HG03558 (cell line): ENCODE data around the gene POC1B.

Source experiments
- ATAC-seq: cut with Tn5 transposase; IDR thresholded peaks from one replicate; pipeline ENCODE4 v1.9.1; 2021; ENCODE audit warnings: moderate number of reproducible peaks; ENCODE audit not compliant: unreplicated experiment; ENCODE audit errors: extremely low read depth

POC1B gene

DNA sequence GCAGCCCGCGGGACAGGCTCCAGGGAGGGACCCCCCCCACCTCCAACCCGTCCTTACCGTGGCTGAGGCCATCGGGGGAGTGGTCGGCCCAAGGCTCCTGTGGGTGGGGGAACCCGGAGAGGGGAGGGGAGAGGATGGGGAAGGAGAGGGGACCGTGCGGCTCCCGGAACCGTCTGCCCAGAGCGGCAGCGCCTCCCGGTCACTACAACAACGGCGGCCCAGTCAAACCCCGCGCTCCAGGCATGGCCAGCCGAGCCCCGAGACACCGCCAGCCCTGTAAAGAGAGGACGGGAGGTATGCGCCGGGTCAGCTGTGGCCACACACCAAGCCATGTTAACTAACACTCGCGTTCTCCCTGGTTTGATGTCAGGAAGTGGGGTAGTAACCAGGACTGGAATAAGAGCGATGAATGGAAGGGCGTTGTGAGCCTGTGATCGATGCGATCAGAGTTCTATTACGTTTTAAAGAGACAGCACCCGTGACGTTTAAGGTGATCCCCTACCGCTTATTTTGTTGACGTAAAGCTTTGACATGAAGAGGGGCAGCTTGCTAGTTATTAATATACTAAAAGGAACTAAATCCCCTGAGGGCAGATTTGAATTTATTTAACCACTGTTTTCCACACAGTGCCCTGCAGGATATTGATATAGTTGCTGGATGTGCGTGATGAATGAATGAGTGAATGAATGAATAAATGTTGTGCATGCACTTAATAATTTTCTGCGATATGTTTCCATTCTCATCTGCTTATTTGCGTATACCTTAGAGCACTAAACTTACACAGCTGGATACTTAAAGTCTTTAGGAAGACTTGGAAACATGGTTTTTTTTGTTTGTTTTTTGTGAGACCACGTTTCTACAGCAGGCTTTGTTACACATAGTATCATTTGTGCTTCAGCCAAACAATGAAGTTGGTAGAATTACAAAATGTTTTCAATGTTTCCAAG is at the start of gene POC1B:
TSS of gene POC1B (minus strand) at position 224 of the 947 bp plus-strand sequence. CDS start at position 72, 152 bp downstream.
- ATAC-seq: peak; percentile 38

DNA sequence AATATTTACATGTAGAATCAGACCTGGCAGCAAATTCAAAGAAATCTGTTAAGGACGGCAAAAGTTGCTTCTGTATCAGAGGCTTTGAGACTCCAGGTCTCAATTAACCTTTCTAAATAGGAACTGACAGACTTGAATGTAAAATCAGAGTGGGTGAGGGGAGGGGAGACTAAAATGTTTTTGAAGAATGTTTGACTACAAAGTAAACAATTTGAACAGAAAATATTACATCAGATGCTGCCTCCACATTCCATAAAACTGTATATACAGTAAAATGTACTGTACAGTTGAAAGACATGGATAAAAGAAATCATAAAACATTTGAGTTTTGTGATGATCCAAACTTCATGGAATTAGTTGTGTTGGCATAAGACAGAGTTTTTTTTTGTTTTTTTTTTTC is 49.5 kb upstream of the POC1B start:
- ATAC-seq: no peak

DNA sequence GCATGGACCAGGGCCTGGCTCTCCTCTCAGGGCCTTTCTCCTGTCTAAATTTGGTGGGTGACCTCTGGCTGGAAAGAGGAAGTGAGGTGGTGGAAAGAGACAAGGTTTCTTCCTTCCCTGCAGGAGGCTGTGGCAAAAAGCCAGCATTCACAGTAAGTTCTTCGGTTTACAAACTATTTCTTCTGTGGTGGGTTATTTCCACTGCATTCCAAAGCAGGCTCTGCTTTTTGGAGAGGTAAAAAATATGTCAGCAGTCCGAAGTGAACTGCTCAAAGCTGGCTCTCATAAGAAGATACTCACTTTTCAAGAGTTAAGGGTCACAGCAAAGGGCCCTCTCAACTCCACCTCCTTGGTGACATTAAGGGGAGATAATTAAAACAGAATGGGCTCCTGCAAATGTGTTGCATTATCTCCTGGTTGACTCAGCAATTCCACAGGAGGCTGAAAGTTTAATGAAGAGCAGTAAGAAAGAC is 48.9 kb upstream of the POC1B start:
- ATAC-seq: no peak

DNA sequence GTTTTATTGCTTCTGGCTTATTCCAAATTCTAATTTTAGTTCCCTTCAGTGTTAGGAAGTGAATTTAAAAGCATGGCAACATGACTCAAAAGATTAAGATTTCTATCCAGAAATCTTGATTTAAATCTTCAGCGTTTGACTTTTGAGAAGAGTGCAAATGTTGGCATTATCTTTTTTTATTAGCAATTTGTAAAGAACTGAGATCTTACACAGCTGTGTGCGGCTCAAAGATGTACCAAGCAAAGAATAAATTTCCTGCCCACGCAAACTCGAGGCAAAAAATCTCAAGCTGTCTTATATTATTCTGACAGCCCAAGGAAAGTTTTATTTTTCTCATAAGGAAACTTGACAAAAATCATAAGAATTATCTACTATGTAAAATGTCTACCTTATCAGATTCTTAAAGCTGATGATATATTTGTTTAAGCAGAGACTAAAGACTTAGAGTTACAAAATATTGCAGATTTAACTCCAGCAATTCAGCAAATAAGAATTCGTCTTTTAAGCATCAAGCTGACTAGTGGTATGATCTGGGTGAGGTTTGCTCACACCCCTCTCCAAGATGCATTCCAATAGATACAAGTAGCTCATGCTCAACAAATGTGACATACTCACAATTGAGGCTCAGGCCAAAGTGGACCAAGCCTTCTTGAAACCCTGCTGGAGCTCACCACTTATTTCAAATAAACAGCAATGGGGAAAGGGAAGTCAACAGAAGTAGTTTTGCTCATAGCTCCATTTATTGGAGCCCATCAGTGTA is 47.4 kb upstream of the POC1B start:
- no peak for ATAC-seq

DNA sequence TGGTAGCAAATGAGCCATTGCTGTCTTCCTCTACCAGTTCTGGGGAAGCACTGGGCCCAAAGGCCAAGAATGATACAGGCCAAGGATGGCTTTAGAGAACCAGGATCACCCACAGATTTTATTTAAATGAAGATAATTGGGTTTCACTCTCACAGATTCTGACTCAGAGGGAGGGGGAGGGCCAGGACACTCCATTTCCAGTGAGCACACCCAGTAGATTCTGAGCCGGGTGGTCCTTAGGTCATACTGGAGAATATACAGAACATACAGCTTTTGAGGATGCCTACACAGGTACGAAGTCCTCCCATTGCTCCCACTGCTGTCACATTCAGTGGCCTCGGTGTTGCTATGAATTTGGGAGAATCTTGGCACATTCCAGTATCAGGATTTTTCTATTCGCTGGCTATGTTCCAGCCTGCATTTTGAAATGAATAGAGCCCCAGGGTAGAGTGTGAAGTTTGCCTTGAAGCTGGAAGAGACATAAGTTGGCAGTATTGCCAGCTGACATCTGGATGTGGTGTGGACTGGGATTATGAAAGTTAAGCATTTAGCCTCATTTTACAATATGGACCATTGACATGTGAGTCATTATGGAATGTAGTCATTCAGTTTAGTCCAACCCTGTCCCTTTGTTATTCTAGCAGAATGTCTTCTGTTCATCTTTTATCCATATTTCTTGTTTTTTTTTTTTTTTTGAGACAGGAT is 45.8 kb upstream of the POC1B start:
- no peak for ATAC-seq

DNA sequence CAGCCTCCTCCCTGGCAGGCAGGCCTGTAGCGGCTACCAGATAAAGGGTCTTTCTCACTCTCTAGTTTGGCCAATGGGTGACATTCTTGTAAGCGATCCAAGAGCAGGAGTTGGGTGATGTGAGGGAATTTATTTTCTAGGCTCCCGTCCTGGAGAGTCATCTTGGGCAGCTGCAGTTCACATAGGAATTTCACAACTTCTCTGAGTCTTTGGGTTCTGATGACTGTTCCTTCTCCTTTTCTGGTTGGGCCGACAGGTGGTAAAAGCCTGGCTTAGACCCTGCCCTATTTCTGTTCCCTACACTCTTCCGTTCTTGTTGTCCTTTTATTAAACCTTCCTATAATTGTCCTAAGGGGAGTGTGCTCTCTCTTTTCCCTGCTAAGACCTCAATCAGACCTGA is 42.6 kb upstream of the POC1B start:
- ATAC-seq: no peak

DNA sequence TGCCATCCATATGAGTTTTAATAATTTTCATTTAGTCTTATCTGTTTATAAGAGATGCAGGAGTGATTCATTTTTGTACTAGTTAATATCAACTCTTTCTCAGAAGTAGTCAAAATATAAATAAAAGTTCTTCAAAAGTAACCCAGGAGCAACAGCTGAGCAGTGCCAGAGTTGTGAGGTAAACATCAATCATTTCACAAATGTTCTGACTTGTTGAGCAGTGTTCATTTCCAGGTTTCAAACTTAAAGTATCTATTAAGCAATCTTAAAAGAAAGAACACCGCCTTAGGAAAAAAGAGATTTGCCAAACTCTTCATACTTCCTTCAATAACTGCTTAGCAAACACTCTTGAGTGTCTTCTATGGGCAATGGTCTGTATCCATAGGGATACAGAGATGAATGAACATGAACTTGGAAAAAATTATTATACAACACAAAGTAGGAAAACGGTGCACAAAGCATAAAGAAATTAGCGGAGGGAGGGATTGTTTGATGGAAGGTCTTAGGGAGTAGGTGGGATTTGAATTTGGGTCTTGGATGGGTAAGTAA is 41.9 kb upstream of the POC1B start:
- ATAC-seq: no peak

DNA sequence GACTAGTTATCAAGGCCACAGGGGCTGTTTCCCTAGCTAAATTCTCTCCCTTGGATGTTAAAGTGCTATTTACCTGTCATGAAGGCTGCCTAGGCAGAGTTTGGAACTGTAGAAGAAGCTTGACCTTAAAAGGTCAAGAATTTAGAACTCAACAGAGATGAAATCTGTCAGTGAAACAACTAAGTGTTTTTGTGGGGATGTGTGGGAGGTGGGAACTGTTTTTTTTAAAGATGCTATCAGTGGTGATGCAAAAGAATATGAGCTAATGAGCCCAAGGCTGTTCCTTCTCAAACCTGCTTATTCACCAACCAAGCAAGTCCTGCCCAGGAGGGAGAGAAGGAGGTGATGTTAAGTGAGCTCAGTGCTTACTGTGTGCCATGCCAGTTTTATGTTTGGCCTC is 40.8 kb upstream of the POC1B start:
- ATAC-seq: no peak

DNA sequence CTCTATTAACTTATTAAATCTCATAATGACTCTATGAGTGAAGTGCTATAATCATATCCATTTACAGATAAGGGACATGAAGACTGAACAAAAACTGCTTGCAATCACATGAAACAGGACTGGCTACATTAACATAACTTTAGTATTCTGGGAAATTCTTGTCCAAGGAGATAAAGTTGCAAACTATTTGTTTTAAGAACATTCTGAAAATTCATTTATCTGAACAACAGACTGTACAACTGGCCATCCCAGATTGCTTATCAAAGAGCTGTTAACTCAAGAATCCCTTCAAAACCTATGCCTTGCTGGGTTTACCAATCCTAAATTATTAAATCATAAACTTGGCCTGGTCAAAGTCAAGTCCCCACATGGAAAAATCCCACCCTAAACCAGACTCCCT is 39.2 kb upstream of the POC1B start:
- no peak for ATAC-seq

DNA sequence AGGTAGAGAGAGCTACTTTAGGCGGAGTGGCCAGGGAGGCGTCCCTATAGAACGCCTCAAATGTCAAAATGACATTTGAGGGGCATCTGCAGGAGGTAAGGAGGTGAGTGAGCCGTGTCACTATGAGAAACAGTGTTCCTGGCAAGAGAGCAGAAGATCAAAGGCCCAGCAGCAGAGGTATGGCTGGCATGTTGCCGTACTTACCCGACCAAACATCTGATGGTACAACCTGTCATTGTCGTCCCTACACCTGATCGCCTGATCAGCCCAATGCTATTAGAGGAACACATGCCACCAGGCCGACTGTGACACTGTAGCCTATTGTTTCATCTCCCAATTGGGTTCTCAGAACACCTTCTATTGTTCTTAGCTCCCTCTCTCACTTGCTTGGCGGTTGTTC is 33.9 kb upstream of the POC1B start:
- ATAC-seq: no peak

DNA sequence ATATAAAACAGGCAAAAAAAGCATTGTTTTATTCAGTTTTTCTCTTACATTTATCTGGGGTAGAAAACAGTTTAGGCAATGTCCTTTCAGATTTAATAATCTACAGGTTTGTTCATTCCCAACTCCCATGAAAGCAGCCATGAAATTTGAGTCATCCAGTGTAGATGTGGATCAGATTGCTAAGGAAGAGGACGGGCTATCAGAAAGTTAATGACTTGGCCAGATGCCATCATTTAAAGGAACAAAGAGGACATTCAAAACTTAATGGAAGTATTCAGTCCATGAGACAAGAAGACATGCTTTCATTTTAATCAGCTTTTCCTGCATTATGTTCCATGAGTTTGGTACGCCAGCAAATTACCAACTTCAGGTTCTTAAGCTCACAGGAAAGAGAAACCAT is 31.1 kb upstream of the POC1B start:
- no peak for ATAC-seq

DNA sequence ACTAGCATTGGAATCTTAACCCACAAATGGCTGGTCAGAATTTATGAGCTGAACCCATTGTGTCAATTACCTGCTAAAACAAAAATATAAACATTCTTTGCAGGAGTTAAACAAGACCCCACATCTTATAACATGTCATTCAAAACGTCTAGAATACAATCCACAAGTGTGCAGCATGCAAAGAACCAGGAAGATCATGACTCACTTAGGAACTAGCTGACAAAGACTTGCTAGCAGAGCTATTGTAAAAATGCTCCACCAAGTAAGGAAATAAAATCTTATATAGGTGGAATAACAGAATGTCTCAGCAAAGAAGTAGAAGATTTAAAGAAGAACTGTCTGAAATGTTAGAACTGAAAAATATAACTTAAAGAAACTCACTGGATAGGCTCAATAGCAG is 26.5 kb upstream of the POC1B start:
- ATAC-seq: no peak

DNA sequence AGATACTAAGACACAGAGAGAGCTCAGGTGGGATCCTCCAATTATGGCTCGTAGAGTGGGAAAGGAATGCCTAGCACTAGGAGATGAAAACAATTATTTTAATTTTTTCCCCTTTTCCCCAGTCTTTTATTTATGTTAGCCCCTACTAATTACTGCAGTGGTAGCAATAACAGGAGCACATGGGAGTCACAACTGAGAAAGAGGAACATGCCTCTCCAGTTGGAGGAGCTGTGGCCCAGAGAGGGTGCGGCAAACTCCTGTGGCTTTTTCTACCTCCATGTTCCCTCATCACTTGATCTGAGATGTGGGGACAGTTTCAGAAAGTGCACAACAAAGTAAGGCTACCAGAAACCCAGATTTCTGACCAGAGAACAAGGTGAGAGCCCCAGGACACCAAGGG is 25.9 kb upstream of the POC1B start:
- no peak for ATAC-seq

DNA sequence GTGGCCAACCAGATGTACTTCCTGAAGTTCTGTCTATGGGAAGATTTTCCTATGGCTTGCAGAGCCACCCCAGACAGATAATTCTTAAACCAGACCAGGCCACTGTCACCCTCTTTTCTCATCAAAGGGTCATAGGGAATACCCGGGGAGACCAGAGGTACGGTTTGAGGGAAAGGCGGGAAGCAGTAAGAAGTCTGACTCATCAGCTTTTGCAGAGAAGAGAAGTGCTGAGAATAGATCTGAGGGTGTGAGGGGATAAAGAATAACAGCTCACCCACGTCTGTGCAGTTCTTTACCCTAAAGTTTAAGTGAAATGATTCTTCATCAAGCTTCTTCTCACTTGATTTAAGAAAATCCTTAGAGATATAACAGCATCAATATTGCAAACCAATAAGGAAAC is 21.3 kb upstream of the POC1B start:
- ATAC-seq: no peak

DNA sequence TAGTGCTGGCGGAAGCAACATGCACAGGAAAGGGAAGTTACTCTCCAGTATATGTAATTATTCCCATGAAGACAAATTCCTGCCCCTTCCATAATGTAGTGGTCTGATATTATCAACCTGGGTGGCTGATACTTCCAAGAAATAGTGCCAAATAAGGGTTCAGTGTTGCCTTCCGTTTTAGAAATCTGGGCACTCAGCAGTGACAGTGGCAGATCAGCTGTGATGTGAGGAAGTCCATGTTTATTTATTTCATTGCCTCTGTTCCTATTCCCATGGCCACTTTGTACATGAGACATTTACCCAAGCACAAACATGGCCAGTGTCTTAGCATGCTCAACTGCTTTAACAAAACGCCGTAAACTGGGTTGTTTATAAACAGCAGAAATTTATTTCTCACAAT is 20.3 kb upstream of the POC1B start:
- no peak for ATAC-seq

DNA sequence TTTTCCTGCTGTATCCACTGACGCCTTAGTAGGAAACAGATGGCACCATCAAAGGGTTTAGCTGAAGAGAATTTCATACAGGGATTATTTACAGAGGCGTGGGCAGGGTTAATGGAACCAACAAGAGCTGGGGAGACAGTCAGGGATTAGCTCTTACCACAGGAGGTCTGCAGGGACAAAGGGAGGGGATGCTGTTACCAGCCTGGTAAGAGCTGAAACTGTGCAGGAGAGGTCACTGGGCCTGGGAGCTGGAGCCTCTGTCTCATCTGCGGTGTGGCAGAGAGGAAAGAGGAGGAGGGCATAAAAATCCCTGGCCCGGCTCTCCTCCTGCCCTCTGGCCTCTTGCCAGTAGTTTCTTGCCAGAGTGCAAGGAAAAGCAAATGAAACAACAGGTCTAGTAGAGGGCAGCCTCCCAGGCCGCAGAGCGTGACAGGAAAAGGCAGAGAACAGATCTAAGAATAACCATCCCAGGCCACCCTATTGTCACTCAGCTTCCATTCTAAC is 18.9 kb upstream of the POC1B start:
- ATAC-seq: no peak

DNA sequence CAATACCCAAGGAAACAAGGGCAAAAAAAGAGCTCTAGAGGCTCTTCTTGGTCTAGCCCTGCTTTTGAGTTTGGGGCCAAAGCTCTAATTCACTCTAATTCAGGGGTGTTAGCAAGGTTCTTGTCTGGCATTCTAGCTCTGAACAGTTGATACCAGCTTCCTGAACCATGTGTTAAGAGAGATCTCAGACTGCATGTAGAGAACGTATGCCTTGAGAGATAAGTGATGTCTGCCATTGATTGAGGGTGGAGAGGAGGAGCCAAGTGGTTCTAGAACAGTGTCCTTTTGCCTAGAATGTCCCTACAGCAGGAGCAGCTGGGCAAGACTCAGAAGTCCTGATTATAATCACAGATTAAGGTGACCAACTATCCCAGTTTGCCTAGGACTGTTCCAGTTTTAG is 18.2 kb upstream of the POC1B start:
- ATAC-seq: no peak

DNA sequence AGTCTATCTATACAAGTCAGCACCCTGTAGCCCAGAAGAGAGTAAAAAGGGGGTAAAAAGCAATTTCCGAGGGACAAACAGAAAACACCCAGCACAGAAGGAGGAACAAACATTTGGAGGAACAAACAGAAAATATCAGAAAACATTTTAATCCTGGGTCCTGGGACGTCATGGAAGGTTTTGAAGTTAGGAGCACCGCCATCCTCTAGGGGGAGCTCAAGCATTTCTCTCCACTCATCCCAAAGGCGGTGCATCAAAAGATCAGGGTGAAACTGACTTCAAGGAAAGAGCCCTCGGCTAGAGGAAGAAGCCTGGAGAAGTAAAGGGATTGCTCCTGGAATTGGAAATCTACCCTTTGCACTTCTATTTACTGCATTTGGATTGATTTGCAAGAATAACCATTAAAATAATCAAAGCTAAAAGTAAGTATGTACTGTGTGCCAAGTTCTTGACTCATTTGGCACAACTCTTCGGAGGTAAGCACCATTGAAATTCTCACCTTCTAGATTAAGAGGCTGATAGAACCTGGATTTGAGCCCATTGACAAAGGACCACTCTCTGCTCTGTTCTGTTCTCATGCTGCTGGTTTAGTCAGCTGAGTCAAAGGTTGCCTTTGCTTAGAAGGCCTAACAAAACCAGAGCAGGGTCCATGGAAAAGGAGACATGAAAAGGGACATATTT is 17.2 kb upstream of the POC1B start:
- ATAC-seq: peak; percentile 79

DNA sequence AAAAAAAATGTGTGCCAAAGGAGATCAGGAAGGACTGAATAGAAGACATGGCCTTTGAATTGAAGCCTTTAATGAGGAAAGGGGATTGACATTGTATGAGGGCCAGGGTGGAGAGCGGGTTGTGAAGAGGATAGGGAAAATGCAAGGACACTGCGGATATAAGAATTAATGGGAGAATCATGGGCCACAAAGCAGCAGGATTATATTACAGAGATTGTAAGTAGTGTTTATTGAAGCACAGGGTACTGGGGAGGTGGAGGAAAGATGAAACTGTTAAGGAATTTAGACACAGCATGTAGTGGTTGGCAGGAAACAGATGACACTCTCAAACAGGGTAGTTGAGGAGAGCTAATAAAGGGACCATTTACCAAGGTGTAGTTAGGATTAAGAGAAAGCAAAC is 16.4 kb upstream of the POC1B start:
- ATAC-seq: no peak

DNA sequence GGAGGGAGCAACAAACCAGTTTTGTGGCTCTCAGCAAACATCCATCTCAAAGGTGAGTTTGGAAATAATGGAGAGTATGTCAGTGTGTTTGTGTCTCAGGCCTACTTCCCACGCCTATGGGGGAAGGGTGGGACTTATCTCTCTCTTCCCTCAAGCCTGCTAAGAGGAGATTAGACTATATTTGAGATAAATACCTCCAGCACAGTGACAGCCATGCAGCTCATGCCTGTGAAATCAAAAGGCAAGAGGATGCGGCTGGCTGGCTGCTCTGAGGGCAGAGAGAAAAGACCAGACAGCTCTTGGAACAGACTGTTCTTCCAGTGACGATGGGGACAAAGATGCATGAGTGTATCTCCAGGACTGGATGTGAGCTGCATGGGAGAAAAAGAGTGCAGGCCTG is 14.7 kb upstream of the POC1B start:
- no peak for ATAC-seq
